K562 (cell line): Measurements from ENCODE around the gene UBE2Q1. TPM values are rescaled to one million over a fixed set of nuclear protein-coding genes. Genes with fewer than 3 reads are reported as not detected.

Experiments
- ATAC-seq: fragments of 200-7000 bp; cut with Tn5 transposase; 3 replicates; pipeline ENCODE4 v1.9.1; 2020; ENCODE audit warnings: moderate library complexity
- BruUV-seq: library from RNA; stranded (reverse); fragments of 400-500 nt; replicated peaks from 2 replicates; lab custom pipeline; 2021; lab: Mats Ljungman, UMichigan
- CTCF ChIA-PET: fragments of 300-600 bp; formaldehyde crosslinking; extraction: SDS; loops from one replicate; lab custom pipeline; 2021; ENCODE audit warnings: low intra/inter-chr PET ratio; lab: Yijun Ruan, JAX
- POLR2A ChIA-PET: fragments of 300-600, 350-650 bp; sonication (Branson Sonifier 250); formaldehyde crosslinking; extraction: SDS; loops from one replicate; lab custom pipeline; 2021; ENCODE audit warnings: antibody characterized with exemption, inconsistent platforms; lab: Yijun Ruan, JAX
- DNase-seq, 4 experiments: peaks; one replicate each; pipeline versions ENCODE4 v3.0.0 to v3.0.0-alpha.2; 2011 to 2018; ENCODE audit warnings: low spot score in 3 of 4, mixed read lengths in 3 of 4; ENCODE audit errors: extremely low read depth in 1 of 4
- FAIRE-seq: peaks from 2 replicates; lab custom pipeline; 2011; peaks lifted over from hg19 to GRCh38; lab: Jason Lieb, UNC
- H2AFZ ChIP-seq: 2 replicates; pipeline ENCODE4 v1.6.0; 2011; ENCODE audit warnings: low read depth, low read length, control low read depth, inconsistent platforms
- H3K27ac ChIP-seq: fragments of 200-600 bp; 3 replicates; pipeline ENCODE4 v1.8.0; 2011; ENCODE audit warnings: low read depth, mild to moderate bottlenecking, control low read depth, inconsistent platforms, low read length, moderate library complexity, mixed read lengths; ENCODE audit errors: extremely low read depth
- H3K27me3 ChIP-seq, 2 experiments: fragments of 300-600 bp in 1 of 2; 2 replicates in 1 of 2; 3 replicates in 1 of 2; pipeline versions ENCODE4 v1.6.0 to v1.8.0; 2011; ENCODE audit warnings: inconsistent platforms in 2 of 2, low read length in 2 of 2, mild to moderate bottlenecking in 1 of 2, mixed read lengths in 1 of 2, moderate library complexity in 1 of 2; ENCODE audit not compliant: control insufficient read depth in 2 of 2, insufficient read depth in 2 of 2
- H3K36me3 ChIP-seq: fragments of 300-600 bp; 3 replicates; pipeline ENCODE4 v1.8.0; 2011; ENCODE audit warnings: mild to moderate bottlenecking, low read length, inconsistent platforms; ENCODE audit not compliant: control insufficient read depth, insufficient read depth
- H3K4me1 ChIP-seq, 2 experiments: fragments of 200-600 bp in 1 of 2; replicated peaks in 1 of 2; 2 replicates in 1 of 2; 3 replicates in 1 of 2; pipeline versions ENCODE4 v1.5.1 to v1.8.0; 2011; ENCODE audit warnings: inconsistent platforms in 2 of 2, low read length in 2 of 2, mild to moderate bottlenecking in 1 of 2, mixed read lengths in 1 of 2, moderate library complexity in 1 of 2; ENCODE audit not compliant: control insufficient read depth in 2 of 2, insufficient read depth in 2 of 2
- H3K4me2 ChIP-seq: 2 replicates; pipeline ENCODE4 v1.6.1; 2011; ENCODE audit warnings: low read length, control low read depth, inconsistent platforms, mixed read lengths; ENCODE audit not compliant: insufficient read depth
- H3K4me3 ChIP-seq: fragments of 200-600 bp; sonication (generic), shearing (Covaris generic); 2 replicates; pipeline ENCODE4 v1.5.1; 2016; ENCODE audit warnings: control low read depth, inconsistent platforms
- H3K79me2 ChIP-seq: fragments of 200-600 bp; 3 replicates; pipeline ENCODE4 v1.8.0; 2011; ENCODE audit warnings: low read length, inconsistent platforms; ENCODE audit not compliant: control insufficient read depth, insufficient read depth
- H3K9ac ChIP-seq, 2 experiments: 2 replicates each; pipeline versions ENCODE4 v1.6.0 to v1.6.1; 2011; ENCODE audit warnings: low read depth in 2 of 2, low read length in 2 of 2, control low read depth in 1 of 2, inconsistent platforms in 1 of 2, mild to moderate bottlenecking in 1 of 2, mixed read lengths in 1 of 2; ENCODE audit not compliant: insufficient read depth in 1 of 2
- H3K9me1 ChIP-seq: one replicate; pipeline ENCODE4 v1.6.0; 2011; ENCODE audit warnings: inconsistent platforms, mild to moderate bottlenecking, low read length, moderate library complexity; ENCODE audit not compliant: control insufficient read depth, insufficient read depth
- H3K9me3 ChIP-seq: replicated peaks from 2 replicates; pipeline ENCODE4 v1.5.1; 2011; ENCODE audit warnings: low read depth, low read length, inconsistent platforms; ENCODE audit not compliant: control insufficient read depth, insufficient read depth
- H4K20me1 ChIP-seq: replicated peaks from 2 replicates; pipeline ENCODE4 v1.6.1; 2011; ENCODE audit warnings: low read length, inconsistent platforms, mixed read lengths; ENCODE audit not compliant: control insufficient read depth, insufficient read depth
- C11orf30 ChIP-seq: fragments of 450-650 bp; IDR thresholded peaks from 2 replicates; pipeline ENCODE4 v1.6.1; 2016; ENCODE audit warnings: low read depth, mild to moderate bottlenecking
- MLX ChIP-seq, 2 experiments: fragments of 450-650 bp in 1 of 2; sonication (generic) in 1 of 2; formaldehyde crosslinking; conservative IDR thresholded peaks; 2 replicates each; pipeline versions ENCODE4 v1.4.0 to v1.8.1; 2020 to 2022; ENCODE audit warnings: mild to moderate bottlenecking in 1 of 2, missing genetic modification reagents in 1 of 2
- PTTG1 ChIP-seq: fragments of 450-650 bp; IDR thresholded peaks from 2 replicates; pipeline ENCODE4 v1.6.1; 2016; ENCODE audit warnings: low read depth, mild to moderate bottlenecking, missing genetic modification characterization, missing compliant biosample characterization
- RBM14 ChIP-seq: fragments of 200-400 bp; formaldehyde crosslinking; IDR thresholded peaks from 2 replicates; pipeline ENCODE4 v1.6.1; 2018; ENCODE audit warnings: low read depth, mild to moderate bottlenecking, low read length, moderate library complexity, borderline replicate concordance; ENCODE audit not compliant: insufficient read depth
- TSC22D4 ChIP-seq: fragments of 450-650 bp; IDR thresholded peaks from 2 replicates; pipeline ENCODE4 v1.6.1; 2016; ENCODE audit warnings: missing genetic modification characterization, missing biosample characterization, control low read depth
- ZBTB11 ChIP-seq, 3 experiments: fragments of 200-800 bp in 1 of 3; fragments of 250-450 bp in 1 of 3; fragments of 450-650 bp in 1 of 3; sonication (Bioruptor Pico) in 1 of 3; sonication (Bioruptor generic) in 1 of 3; formaldehyde crosslinking in 1 of 3; IDR thresholded peaks; 2 replicates each; pipeline versions ENCODE4 v1.6.1 to v1.8.0; 2016 to 2022; ENCODE audit warnings: mild to moderate bottlenecking in 2 of 3, missing genetic modification characterization in 2 of 3, missing compliant biosample characterization in 1 of 3, moderate library complexity in 1 of 3
- ZFP30 ChIP-seq: fragments of 250-450 bp; sonication (Bioruptor Pico); IDR thresholded peaks from 2 replicates; pipeline ENCODE4 v1.8.0; 2022; ENCODE audit warnings: moderate library complexity, mild to moderate bottlenecking, inconsistent platforms, borderline replicate concordance
- ZFP36 ChIP-seq: fragments of 150-350 bp; IDR thresholded peaks from 2 replicates; pipeline ENCODE4 v1.6.1; 2018; ENCODE audit warnings: low read length, low read depth; ENCODE audit not compliant: partially characterized antibody
- ZNF311 ChIP-seq: fragments of 250-450 bp; sonication (Bioruptor Pico); IDR thresholded peaks from 2 replicates; pipeline ENCODE4 v1.4.0; 2020; ENCODE audit warnings: mild to moderate bottlenecking, moderate library complexity
- ZNF316 ChIP-seq: fragments of 450-650 bp; IDR thresholded peaks from 2 replicates; pipeline ENCODE4 v1.6.1; 2016
- WGBS: fragments of 100-300 bp; shearing (Covaris generic); methylation state at CpG from one replicate; pipeline ENCODE4 v1.1.6; 2016; ENCODE audit warnings: low coverage, mixed read lengths; ENCODE audit not compliant: insufficient coverage; ENCODE audit errors: missing lambda C conversion rate; 5-methylcytosine and 5-hydroxymethylcytosine counted together
- in situ Hi-C: fragments of 300-500 bp; cut with MboI; formaldehyde crosslinking; loops from 4 replicates; pipeline ENCODE4 v1.15.0; 2018; ENCODE audit warnings: inconsistent platforms, mixed read lengths
- intact Hi-C: fragments of 100-400 bp; cut with micrococcal nuclease; formaldehyde crosslinking; loops from 2 replicates; pipeline ENCODE4 v1.14.2; 2022
- polyA plus RNA-seq, 8 experiments: library from polyadenylated mRNA; depleted of rRNA in 4 of 8; stranded (reverse) in 5 of 8; unstranded in 3 of 8; fragments of >200 nt; fragmentation: Nextera tagmentation in 2 of 8; fragmentation: Illumina TruSeq in 1 of 8; extraction: Ambion mirVana in 2 of 8; extraction: Trizol in 1 of 8; gene quantifications; 2 replicates each; pipeline versions ENCODE4 v1.2.1 to v1.2.3, GENCODE V29; 2011 to 2014; ENCODE audit warnings: inconsistent platforms in 1 of 8, missing spikeins in 1 of 8
- total RNA-seq, 7 experiments: library from RNA; depleted of rRNA in 6 of 7; stranded (reverse); fragments of >200 nt in 6 of 7; fragmentation: Illumina TruSeq in 2 of 7; extraction: Trizol in 2 of 7; gene quantifications; 2 replicates each; pipeline versions ENCODE4 v1.2.1 to v1.2.3, GENCODE V29; 2011 to 2021; ENCODE audit warnings: low replicate concordance in 1 of 7

The UBE2Q1 gene
- total and polyA plus RNA-seq, 9 of the 15 experiments (the other 6 are each of a cell fraction or from before 2014, with no cell fraction given), result 8.0 to 58.8 (median 27.6) TPM

GRCh38 chr1:154517661-154518060 is 40.8 kb downstream of the UBE2Q1 start:
- Histone ChIP-seq H3K9ac (no peak overlapping the region), H4K20me1 (no peaks in the 10 kb centered on the region), H3K27ac (no peak overlapping the region), H3K79me2 (no peaks in the 10 kb centered on the region), H3K4me1 (peaks cover 0 to 4% of the 10 kb centered on the region in 2 experiments; a peak in 1 of 5 replicates), H3K4me3 (no peak overlapping the region), H3K36me3 (no peaks in the 10 kb centered on the region), H2AFZ (no peak overlapping the region), H3K9me3 (no peaks in the 10 kb centered on the region), H3K9me1 (no peaks in the 10 kb centered on the region), H3K27me3 (peaks cover 30 to 51% of the 10 kb centered on the region in 2 experiments), H3K4me2 (no peak overlapping the region)
- no TSS peak for BruUV-seq
- ChIA-PET POLR2A (interaction anchor here (0.6 kb wide), 1 partner anchor 163 kb away, joined by 3 read pairs; no protein-coding TSS in a partner anchor), CTCF (no interaction called here)
- ATAC-seq, result no peak
- in situ Hi-C loops (no loop called here), intact Hi-C loops (no loop called here)
- TF ChIP-seq ZNF316 (peak; percentile 48; the same call in 1 of the 2 replicates), C11orf30 (peak; percentile 46; the same call in 1 of the 2 replicates), ZNF311 (CRISPR knock-in tag) (no peak)
- 10% methylated on average over 11 of the region's 11 CpGs for WGBS
- FAIRE-seq, result no peak
- no peak for DNase-seq

GRCh38 chr1:154514066-154514553 is 44.4 kb downstream of the UBE2Q1 start:
- H3K9me1 ChIP-seq, result no peaks in the 10 kb centered on the region
- no peaks in the 10 kb centered on the region for H3K9me3 ChIP-seq
- H3K4me2 ChIP-seq, result no peak overlapping the region
- H3K36me3 ChIP-seq, result no peaks in the 10 kb centered on the region
- POLR2A ChIA-PET, result interaction anchor here (0.6 to 1.5 kb wide), 3 partner anchors 14 to 127 kb away, joined by 3 read pairs; no protein-coding TSS in a partner anchor
- H3K9ac ChIP-seq, result no peak overlapping the region
- peaks cover 34 to 53% of the 10 kb centered on the region in 2 experiments for H3K27me3 ChIP-seq
- H3K4me3 ChIP-seq, result no peak overlapping the region
- no peaks in the 10 kb centered on the region for H3K4me1 ChIP-seq
- no peak for ATAC-seq
- CTCF ChIA-PET, result no interaction called here
- H3K27ac ChIP-seq, result no peak overlapping the region
- BruUV-seq, result no TSS peak
- H3K79me2 ChIP-seq, result no peaks in the 10 kb centered on the region
- H4K20me1 ChIP-seq, result no peaks in the 10 kb centered on the region; the same call in 1 of the 2 replicates
- in situ Hi-C loops (no loop called here), intact Hi-C loops (no loop called here)
- 5% methylated on average over 7 of the region's 7 CpGs for WGBS
- FAIRE-seq, result no peak
- no peak for DNase-seq
- no peak overlapping the region for H2AFZ ChIP-seq
- TF ChIP-seq ZFP36, result peak; percentile 61
- TF ChIP-seq PTTG1, result no peak
- TF ChIP-seq ZBTB11 (CRISPR knock-in tag; IDR thresholded peaks at IDR 0.05), result no peak
- no peak for TF ChIP-seq RBM14
- no peak for TF ChIP-seq MLX (CRISPR knock-in tag; conservative IDR thresholded peaks at IDR 0.05)
- no peak for TF ChIP-seq TSC22D4 (tag)
- TF ChIP-seq ZFP30 (CRISPR knock-in tag), result no peak
